GM20431 (cell line): Measurements from ENCODE around the gene FAT1.

Experiments
- in situ Hi-C: fragments of 300-500 bp; cut with MseI, MboI; formaldehyde crosslinking; loops from one replicate; pipeline ENCODE4 v1.15.0; 2020; ENCODE audit warnings: low sequenced_read_pairs; ENCODE audit not compliant: unreplicated experiment

Gene FAT1

DNA sequence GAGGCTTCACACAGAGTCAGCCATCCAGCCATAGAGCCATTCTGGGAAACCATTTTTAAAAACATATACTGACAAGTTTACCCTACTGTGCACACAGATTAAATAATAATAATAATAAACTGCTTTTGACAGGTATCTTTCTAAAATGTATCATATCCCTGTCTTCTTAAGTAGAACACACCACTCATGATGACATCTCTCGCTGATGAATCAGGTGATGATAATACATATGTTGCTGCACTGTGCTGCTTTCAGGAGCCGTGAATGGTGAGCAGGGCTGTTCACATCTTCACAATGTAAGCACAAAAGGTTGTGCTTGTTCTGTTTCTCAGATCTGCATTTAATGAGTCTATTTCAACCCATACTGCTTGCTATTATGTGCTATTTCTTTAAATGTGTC lies 171.8 kb downstream of the FAT1 start:
- in situ Hi-C loops: no loop called here

DNA sequence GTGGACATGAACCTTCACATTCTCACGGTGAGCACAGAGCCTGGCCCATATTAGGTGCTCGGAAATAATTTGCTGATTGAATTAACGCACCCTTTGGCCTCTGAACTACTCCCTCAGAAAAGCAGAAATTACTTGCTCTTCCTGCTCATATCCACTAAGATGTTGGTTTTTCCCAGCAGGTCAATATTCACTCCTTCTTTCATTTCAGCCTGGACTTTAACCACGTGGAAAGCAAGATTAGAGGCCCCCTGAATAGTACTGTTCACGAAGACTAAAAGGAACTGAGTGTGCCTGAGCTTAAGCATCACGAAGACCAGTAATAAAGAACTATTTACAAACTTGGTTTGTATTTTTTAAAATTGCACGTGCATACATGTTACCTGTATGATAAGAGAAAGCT lies 178.2 kb downstream of the FAT1 start:
- in situ Hi-C loops: no loop called here

DNA sequence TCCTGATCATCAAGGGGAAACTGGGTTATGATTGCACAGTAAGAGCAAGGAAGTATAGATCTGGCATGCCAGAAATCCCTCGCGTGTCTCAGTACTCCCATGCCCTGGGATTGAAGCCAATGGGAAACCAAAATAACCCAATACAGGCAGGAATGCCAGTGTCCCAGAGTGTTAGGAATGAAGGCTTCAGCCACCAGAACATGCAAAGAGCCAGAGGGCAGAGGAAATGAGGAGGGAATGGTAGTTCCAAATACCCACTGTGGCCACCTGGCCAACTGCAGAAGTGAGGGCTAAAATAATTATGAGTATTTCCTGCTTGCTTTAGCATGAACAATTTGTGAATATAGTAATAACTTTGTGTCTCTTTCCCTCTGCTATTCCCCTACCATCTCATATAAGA lies 180.4 kb downstream of the FAT1 start:
- in situ Hi-C loops: no loop called here

DNA sequence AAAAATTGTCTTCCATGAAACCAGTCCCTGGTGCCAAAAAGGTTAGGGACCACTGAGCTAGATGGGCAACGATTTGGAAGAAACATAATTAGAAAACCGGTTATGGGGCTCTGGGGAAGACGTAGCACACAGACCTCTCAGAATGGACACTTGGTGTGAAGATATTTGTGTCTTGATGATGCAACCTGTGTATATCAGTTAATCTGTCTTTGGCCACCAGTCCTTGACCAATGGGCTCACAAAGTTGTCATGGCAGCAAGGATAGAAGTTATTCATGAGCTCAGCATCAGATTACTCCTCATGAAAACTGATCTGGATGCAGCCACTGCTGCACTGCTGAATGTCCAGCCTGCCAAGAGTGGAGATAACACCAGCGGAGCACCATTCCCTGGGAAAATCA lies 181.9 kb downstream of the FAT1 start:
- in situ Hi-C loops: no loop called here

DNA sequence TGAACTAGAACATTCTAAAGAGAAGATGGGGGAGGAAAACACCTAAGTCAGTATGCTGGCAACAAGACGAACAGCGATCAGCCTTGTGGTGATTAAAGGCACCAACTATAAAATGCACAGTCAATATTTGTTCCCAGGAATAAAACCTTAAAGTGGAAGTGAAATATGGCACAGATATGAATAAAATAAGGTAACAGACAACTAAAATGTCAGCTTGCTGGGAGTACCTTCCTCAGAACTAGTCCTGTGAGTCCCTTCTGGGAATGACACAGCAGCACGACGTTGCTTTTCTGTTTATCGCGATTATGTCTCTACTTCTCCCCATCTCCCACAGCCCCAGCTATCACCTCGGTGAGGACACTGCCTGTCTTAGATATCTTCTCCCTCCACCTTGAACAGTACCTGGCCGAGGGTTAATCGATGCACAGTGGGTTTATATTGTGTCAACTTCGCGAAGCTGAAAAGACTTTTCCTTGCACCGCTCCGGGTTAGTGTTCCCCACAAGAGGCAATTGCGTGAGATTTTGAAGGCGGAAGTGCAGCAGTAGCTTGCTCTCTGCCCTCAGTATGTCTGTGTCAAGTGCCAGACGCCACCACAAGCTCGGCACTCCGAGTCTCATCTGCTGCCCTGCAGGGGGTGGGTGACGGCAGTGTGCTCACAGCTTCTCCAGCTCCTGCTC lies 185.7 kb downstream of the FAT1 start:
- in situ Hi-C loops: no loop called here
